ENCODE data around the gene HNRNPLL. TPM values are rescaled to one million over a fixed set of nuclear protein-coding genes. Genes with fewer than 3 reads are reported as not detected.

HNRNPLL gene
- total and polyA plus RNA-seq, 2 of the 8 experiments (the other 6 are each of a cell fraction or from before 2014, with no cell fraction given) = 18.6 to 69.3 TPM

- no peak for TF ChIP-seq CHD7 (IDR thresholded peaks at IDR 0.05; ENCODE audit: insufficient replicate concordance, low read length)
- no peak for TF ChIP-seq SP1 (IDR thresholded peaks at IDR 0.05; ENCODE audit: low read depth, low read length)
- TF ChIP-seq KDM5A (IDR thresholded peaks at IDR 0.05; ENCODE audit: low read length) = no peak
- TF ChIP-seq TBP (IDR thresholded peaks at IDR 0.05; ENCODE audit: low read depth, low read length) = no peak
- no peak for TF ChIP-seq SP2 (IDR thresholded peaks at IDR 0.05; ENCODE audit: low read length)
- TF ChIP-seq ATF3 (IDR thresholded peaks at IDR 0.05; ENCODE audit: insufficient read depth, low read depth, low read length) = no peak
- no peak for TF ChIP-seq BRCA1 (IDR thresholded peaks at IDR 0.05; ENCODE audit: low read depth, low read length)
- no peak for TF ChIP-seq SUZ12 (IDR thresholded peaks at IDR 0.05; ENCODE audit: low read length)
- no peak for TF ChIP-seq POLR2AphosphoS5 (IDR thresholded peaks at IDR 0.05; ENCODE audit: low read depth, low read length)
- TF ChIP-seq EP300 (IDR thresholded peaks at IDR 0.05; ENCODE audit: borderline replicate concordance in 1 of 2, low read depth in 2 of 2, low read length in 2 of 2) = no peak
- no peak for TF ChIP-seq TCF12 (IDR thresholded peaks at IDR 0.05; ENCODE audit: low read depth, low read length)
Observed at GRCh38 chr2:38529208-38529607, 73.5 kb downstream of the HNRNPLL start (continued).

Data from H1 (cell line).